AG04449 (cell line): ENCODE results near the gene PABPN1.

Experiments
- CTCF ChIA-PET: fragments of 350-600 bp; formaldehyde crosslinking; extraction: SDS; loops from one replicate; lab custom pipeline; 2021; ENCODE audit warnings: antibody characterized with exemption; lab: Yijun Ruan, JAX
- POLR2A ChIA-PET: fragments of 400-600, 350-600 bp; formaldehyde crosslinking; extraction: SDS; loops from one replicate; lab custom pipeline; 2020; ENCODE audit warnings: antibody characterized with exemption, inconsistent platforms; lab: Yijun Ruan, JAX
- DNase-seq: peaks from one replicate; pipeline ENCODE4 v3.0.0-alpha.2; 2010; ENCODE audit warnings: low read depth, low spot score
- H3K4me3 ChIP-seq: 2 replicates; pipeline ENCODE4 v1.5.1; 2011; ENCODE audit warnings: low read depth, mild to moderate bottlenecking, control low read depth, low read length
- CTCF ChIP-seq: IDR thresholded peaks from one replicate; pipeline ENCODE4 v1.5.1; 2011; ENCODE audit warnings: mild to moderate bottlenecking, moderate library complexity, low read length, control low read depth, inconsistent platforms; ENCODE audit not compliant: insufficient read depth; ENCODE audit errors: missing control alignments

PABPN1 gene

GRCh38 chr14:23297096-23297495, 24.2 kb upstream of the PABPN1 start:
- no peak for TF ChIP-seq CTCF
- H3K4me3 ChIP-seq: no peak overlapping the region
- CTCF ChIA-PET: interaction anchor here (0.7 to 20.5 kb wide), 11 partner anchors 5 to 311 kb away, joined by 3 to 300 read pairs (median 5); partner anchors contain the start of genes BCL2L2, HOMEZ and PPP1R3E
- DNase-seq: no peak
- POLR2A ChIA-PET: no interaction called here

- H3K4me3 ChIP-seq: no peak overlapping the region
- ChIA-PET POLR2A (no interaction called here), CTCF (interaction anchor here (1.4 to 20.5 kb wide), 8 partner anchors 4 to 311 kb away, joined by 4 to 300 read pairs (median 14); partner anchors contain the start of genes BCL2L2, HOMEZ and PPP1R3E)
- no peak for DNase-seq
- TF ChIP-seq CTCF: no peak
These were observed 23.5 kb upstream of the PABPN1 start for GRCh38 chr14:23297611-23298277.

- no peak for DNase-seq
These were observed 21.9 kb upstream of the PABPN1 start for GRCh38 chr14:23299211-23299957.

GRCh38 chr14:23299986-23300686, 21.1 kb upstream of the PABPN1 start:
- H3K4me3 ChIP-seq: peak overlapping the region; percentile 74
- ChIA-PET POLR2A (no interaction called here), CTCF (interaction anchor here (0.6 to 20.5 kb wide), 17 partner anchors 11 to 1075 kb away, joined by 3 to 300 read pairs (median 8); partner anchors contain the start of genes HOMEZ and PABPN1)
- DNase-seq: no peak
- no peak for TF ChIP-seq CTCF

More at GRCh38 chr14:23299211-23299957, 21.9 kb upstream of the PABPN1 start:
- no peak overlapping the region for H3K4me3 ChIP-seq
- peak; percentile 44 for TF ChIP-seq CTCF
- CTCF ChIA-PET: interaction anchor here (1.9 to 20.5 kb wide), 5 partner anchors 10 to 222 kb away, joined by 7 to 300 read pairs (median 16); partner anchors contain the start of gene HOMEZ
- POLR2A ChIA-PET: no interaction called here

GRCh38 chr14:23300687-23301223, 20.5 kb upstream of the PABPN1 start:
- DNase-seq: no peak
- ChIA-PET CTCF (interaction anchor here (0.6 to 20.5 kb wide), 21 partner anchors 11 to 1075 kb away, joined by 3 to 300 read pairs (median 6); partner anchors contain the start of genes HOMEZ and PABPN1), POLR2A (interaction anchor here (1.0 to 2.7 kb wide), 3 partner anchors 12 to 20 kb away, joined by 3 to 34 read pairs (median 9); partner anchors contain the start of genes HOMEZ and PABPN1)
- TF ChIP-seq CTCF: no peak
- peak overlapping the region; percentile 74 for H3K4me3 ChIP-seq
